H9 (cell line): ENCODE data around the gene RBM12. TPM values are rescaled to one million over a fixed set of nuclear protein-coding genes. Genes with fewer than 3 reads are reported as not detected.
A peak's percentile ranks its signal among the peaks of the same experiment; 100 is the strongest.

ENCODE experiments used
- DNase-seq: peaks from one replicate; pipeline ENCODE4 v3.0.0-alpha.2; 2017
- H2AFZ ChIP-seq: one replicate; pipeline ENCODE4 v1.6.1; 2013; ENCODE audit warnings: mild to moderate bottlenecking, low read length, control low read depth, moderate library complexity
- H2AK5ac ChIP-seq: 2 replicates; pipeline ENCODE4 v1.6.1; 2013; ENCODE audit warnings: low read length, control low read depth, mixed read lengths; ENCODE audit not compliant: insufficient read length
- H2BK120ac ChIP-seq: one replicate; pipeline ENCODE4 v1.6.1; 2013; ENCODE audit warnings: low read depth, mild to moderate bottlenecking, low read length, control low read depth, inconsistent platforms; ENCODE audit not compliant: poor library complexity, severe bottlenecking
- H2BK12ac ChIP-seq: 2 replicates; pipeline ENCODE4 v1.6.1; 2013; ENCODE audit warnings: low read length, control low read depth, mixed read lengths, low read depth; ENCODE audit not compliant: insufficient read length
- H2BK15ac ChIP-seq: 2 replicates; pipeline ENCODE4 v1.6.1; 2013; ENCODE audit warnings: low read depth, low read length, control low read depth
- H2BK20ac ChIP-seq: one replicate; pipeline ENCODE4 v1.6.1; 2013; ENCODE audit warnings: low read depth, mild to moderate bottlenecking, low read length, control low read depth, inconsistent platforms; ENCODE audit not compliant: poor library complexity, severe bottlenecking
- H2BK5ac ChIP-seq: 2 replicates; pipeline ENCODE4 v1.6.1; 2013; ENCODE audit warnings: low read length, control low read depth, mixed read lengths; ENCODE audit not compliant: insufficient read length
- H3K14ac ChIP-seq: 2 replicates; pipeline ENCODE4 v1.6.1; 2013; ENCODE audit warnings: low read length, control low read depth; ENCODE audit not compliant: insufficient read depth
- H3K18ac ChIP-seq: 2 replicates; pipeline ENCODE4 v1.6.1; 2013; ENCODE audit warnings: low read depth, mild to moderate bottlenecking, mixed read lengths, low read length, control low read depth; ENCODE audit not compliant: insufficient read length
- H3K23ac ChIP-seq: 2 replicates; pipeline ENCODE4 v1.6.1; 2013; ENCODE audit warnings: low read length, control low read depth, mixed read lengths, low read depth; ENCODE audit not compliant: insufficient read length
- H3K23me2 ChIP-seq: 2 replicates; pipeline ENCODE4 v1.6.1; 2013; ENCODE audit warnings: low read depth, mild to moderate bottlenecking, mixed read lengths, low read length, control low read depth; ENCODE audit not compliant: insufficient read length, poor library complexity, severe bottlenecking
- H3K27ac ChIP-seq: 2 replicates; pipeline ENCODE4 v1.5.1; 2013; ENCODE audit warnings: low read length, control low read depth, mixed read lengths, low read depth; ENCODE audit not compliant: insufficient read length
- H3K27me3 ChIP-seq: 2 replicates; pipeline ENCODE4 v1.6.1; 2013; ENCODE audit warnings: low read length, control low read depth, inconsistent platforms; ENCODE audit not compliant: insufficient read depth
- H3K4ac ChIP-seq: 2 replicates; pipeline ENCODE4 v1.6.1; 2013; ENCODE audit warnings: low read depth, mild to moderate bottlenecking, control low read depth, inconsistent platforms, low read length, moderate library complexity
- H3K4me1 ChIP-seq: 2 replicates; pipeline ENCODE4 v1.6.1; 2013; ENCODE audit warnings: low read length, control low read depth, inconsistent platforms; ENCODE audit not compliant: insufficient read depth
- H3K4me2 ChIP-seq: 2 replicates; pipeline ENCODE4 v1.6.1; 2013; ENCODE audit warnings: low read length, control low read depth, mixed read lengths; ENCODE audit not compliant: insufficient read length, insufficient read depth
- H3K56ac ChIP-seq: 2 replicates; pipeline ENCODE4 v1.6.1; 2013; ENCODE audit warnings: low read depth, mild to moderate bottlenecking, mixed read lengths, low read length, control low read depth; ENCODE audit not compliant: insufficient read length
- H3K79me1 ChIP-seq: 2 replicates; pipeline ENCODE4 v1.6.1; 2013; ENCODE audit warnings: low read depth, mild to moderate bottlenecking, moderate library complexity, low read length, control low read depth, inconsistent platforms; ENCODE audit not compliant: insufficient read depth, poor library complexity, severe bottlenecking
- H3K79me2 ChIP-seq: 2 replicates; pipeline ENCODE4 v1.6.1; 2013; ENCODE audit warnings: low read length, control low read depth, inconsistent platforms; ENCODE audit not compliant: insufficient read depth
- H3K9ac ChIP-seq: 2 replicates; pipeline ENCODE4 v1.6.1; 2013; ENCODE audit warnings: low read length, control low read depth, mixed read lengths; ENCODE audit not compliant: insufficient read length; ENCODE audit errors: extremely low read depth
- H3K9me3 ChIP-seq: one replicate; pipeline ENCODE4 v1.6.1; 2013; ENCODE audit warnings: low read depth, low read length, inconsistent platforms; ENCODE audit not compliant: control insufficient read depth
- H3T11ph ChIP-seq: one replicate; pipeline ENCODE4 v1.6.1; 2013; ENCODE audit warnings: mild to moderate bottlenecking, low read length, control low read depth, inconsistent platforms
- H4K20me1 ChIP-seq: one replicate; pipeline ENCODE4 v1.6.1; 2013; ENCODE audit not compliant: control insufficient read depth, insufficient read length, insufficient read depth
- H4K5ac ChIP-seq: 2 replicates; pipeline ENCODE4 v1.6.1; 2013; ENCODE audit warnings: low read depth, mild to moderate bottlenecking, mixed read lengths, low read length, control low read depth; ENCODE audit not compliant: insufficient read length
- H4K8ac ChIP-seq: replicated peaks from 2 replicates; pipeline ENCODE4 v1.6.1; 2013; ENCODE audit warnings: low read length, control low read depth, mixed read lengths, low read depth; ENCODE audit not compliant: insufficient read length
- H4K91ac ChIP-seq: 2 replicates; pipeline ENCODE4 v1.6.1; 2013; ENCODE audit warnings: low read depth, mild to moderate bottlenecking, moderate library complexity, mixed read lengths, low read length, control low read depth; ENCODE audit not compliant: insufficient read length
- H3K27ac Mint-ChIP-seq, 3 experiments: 2 replicates in 2 of 3; 3 replicates in 1 of 3; pipeline ENCODE4 v1.8.0; 2020 to 2021; ENCODE audit warnings: mixed read lengths in 3 of 3, mild to moderate bottlenecking in 1 of 3, moderate library complexity in 1 of 3
- H3K27me3 Mint-ChIP-seq: 2 replicates; pipeline ENCODE4 v1.8.0; 2021; ENCODE audit warnings: low read depth, mild to moderate bottlenecking, moderate library complexity, mixed read lengths
- H3K36me3 Mint-ChIP-seq, 3 experiments: 2 replicates in 2 of 3; 3 replicates in 1 of 3; pipeline ENCODE4 v1.8.0; 2020 to 2021; ENCODE audit warnings: low read depth in 3 of 3, mixed read lengths in 3 of 3; ENCODE audit not compliant: insufficient read depth in 1 of 3
- H3K4me1 Mint-ChIP-seq, 2 experiments: 2 replicates each; pipeline ENCODE4 v1.8.0; 2020; ENCODE audit warnings: mixed read lengths in 2 of 2
- H3K4me3 Mint-ChIP-seq, 2 experiments: 2 replicates in 1 of 2; 3 replicates in 1 of 2; pipeline ENCODE4 v1.8.0; 2020 to 2021; ENCODE audit warnings: mild to moderate bottlenecking in 2 of 2, mixed read lengths in 2 of 2, moderate library complexity in 1 of 2
- H3K9me3 Mint-ChIP-seq, 2 experiments: 2 replicates in 1 of 2; 3 replicates in 1 of 2; pipeline ENCODE4 v1.8.0; 2020; ENCODE audit warnings: mild to moderate bottlenecking in 2 of 2, mixed read lengths in 2 of 2, moderate library complexity in 1 of 2
- CTCF ChIP-seq: fragments of 200-600 bp; sonication (generic); conservative IDR thresholded peaks from 3 replicates; pipeline ENCODE4 v1.8.0; 2021; ENCODE audit warnings: antibody characterized with exemption, mild to moderate bottlenecking
- WGBS: extraction: QIAGEN DNeasy Blood & Tissue Kit; methylation state at CpG from one replicate; pipeline ENCODE4 v1.1.7; 2013; ENCODE audit warnings: missing lambda C conversion rate, low lambda C conversion rate, mixed read lengths; ENCODE audit not compliant: insufficient read length; ENCODE audit errors: extremely low coverage; 5-methylcytosine and 5-hydroxymethylcytosine counted together
- total RNA-seq: library from RNA; stranded (reverse); gene quantifications from 2 replicates; pipeline ENCODE4 v1.2.1, GENCODE V29; 2021

RBM12 gene
- total RNA-seq, 1 experiment from 2014 or later: 260 TPM

GRCh38 chr20:35599776-35600120 is 65.0 kb downstream of the RBM12 start:
- Histone ChIP-seq H3K27ac (no peak overlapping the region), H4K5ac (no peak overlapping the region), H3K79me2 (no peaks in the 10 kb centered on the region), H2AFZ (no peak overlapping the region), H4K20me1 (no peaks in the 10 kb centered on the region), H3K9me3 (no peaks in the 10 kb centered on the region), H3K79me1 (no peaks in the 10 kb centered on the region), H3K14ac (no peak overlapping the region), H3K23ac (no peak overlapping the region), H2BK5ac (no peak overlapping the region), H2BK20ac (no peak overlapping the region), H3K4me2 (no peak overlapping the region), H2AK5ac (no peak overlapping the region), H2BK120ac (no peak overlapping the region), H3K56ac (no peak overlapping the region), H3K23me2 (peaks cover 16% of the 10 kb centered on the region), H3K9ac (no peak overlapping the region), H4K8ac (no peak overlapping the region), H2BK12ac (no peak overlapping the region), H4K91ac (no peak overlapping the region), H3K18ac (no peak overlapping the region), H3K4ac (no peak overlapping the region), H2BK15ac (no peak overlapping the region), H3K4me1 (no peaks in the 10 kb centered on the region), H3T11ph (no peak overlapping the region), H3K27me3 (peaks cover 12% of the 10 kb centered on the region; the same call in 1 of the 2 replicates)
- DNase-seq: no peak
- H3K9me3 Mint-ChIP-seq: no peaks in the 10 kb centered on the region
- H3K27me3 Mint-ChIP-seq: peaks cover 69% of the 10 kb centered on the region
- no peaks in the 10 kb centered on the region; a peak in 1 of 7 replicates for H3K36me3 Mint-ChIP-seq
- H3K4me1 Mint-ChIP-seq: peaks cover 10 to 14% of the 10 kb centered on the region in 2 experiments; a peak in 3 of 4 replicates
- H3K27ac Mint-ChIP-seq: no peak overlapping the region
- whole genome bisulfite sequencing: no CpG with 5 or more reads among the region's 9 CpGs
- TF ChIP-seq CTCF: no peak
- peak overlapping the region in 1 of 2 experiments; percentile 7; a peak in 2 of 5 replicates for H3K4me3 Mint-ChIP-seq

Other genes with a start within 250 kb of the RBM12 start
- gene GDF5, start 226.7 kb downstream of the RBM12 start, total RNA-seq: not detected in 2 replicates
- 29.8 and 33.9 TPM in 2 replicates for gene CEP250, start 209.3 kb downstream of the RBM12 start, total RNA-seq
- gene C20orf173, start 135.2 kb downstream of the RBM12 start, total RNA-seq: not detected in 2 replicates
- gene ERGIC3, start 122.8 kb downstream of the RBM12 start, total RNA-seq: 187 and 188 TPM in 2 replicates
- 4.9 and 5.3 TPM in 2 replicates for gene SPAG4, start 49.1 kb downstream of the RBM12 start, total RNA-seq
- gene CPNE1, start within 50 bp of the RBM12 start, total RNA-seq: 152 and 155 TPM in 2 replicates
- gene NFS1, start 34.5 kb upstream of the RBM12 start, total RNA-seq: 24.4 and 26.6 TPM in 2 replicates
- 204 and 207 TPM in 2 replicates for gene ROMO1, start 34.5 kb upstream of the RBM12 start, total RNA-seq
- gene RBM39, start 77.4 kb upstream of the RBM12 start, total RNA-seq: 335 and 347 TPM in 2 replicates
- gene PHF20, start 107.1 kb upstream of the RBM12 start, total RNA-seq: 50.3 and 55.3 TPM in 2 replicates